PC-9 (cell line): ENCODE data around the gene CRAT. TPM values are rescaled to one million over a fixed set of nuclear protein-coding genes. Genes with fewer than 3 reads are reported as not detected.
A peak's percentile ranks its signal among the peaks of the same experiment; 100 is the strongest.

Experiments used
- BruUV-seq: library from RNA; stranded (reverse); fragments of 400-500 nt; replicated peaks from 2 replicates; lab custom pipeline; 2021; lab: Mats Ljungman, UMichigan
- CTCF ChIA-PET: fragments of 300-600 bp; sonication (Branson Sonifier 250); formaldehyde crosslinking; loops from one replicate; lab custom pipeline; 2022; ENCODE audit warnings: antibody characterized with exemption; lab: Charles Lee
- POLR2A ChIA-PET: fragments of 300-600 bp; sonication (Branson Sonifier 250); formaldehyde crosslinking; loops from one replicate; lab custom pipeline; 2022; ENCODE audit warnings: antibody characterized with exemption; ENCODE audit not compliant: unreplicated experiment; lab: Charles Lee
- DNase-seq, 2 experiments: peaks; one replicate each; pipeline versions ENCODE4 v3.0.0 to v3.0.0-alpha.2; 2015 to 2022; ENCODE audit warnings: mixed read lengths in 1 of 2
- H2AFZ ChIP-seq: fragments of 200-600 bp; sonication (generic); 2 replicates; pipeline ENCODE4 v1.8.1; 2017; ENCODE audit warnings: antibody characterized with exemption
- H3F3A ChIP-seq: fragments of 200-600 bp; sonication (generic); 2 replicates; pipeline ENCODE4 v1.8.1; 2017; ENCODE audit warnings: antibody characterized with exemption, mild to moderate bottlenecking, low read depth; ENCODE audit not compliant: insufficient read depth
- H3K27ac ChIP-seq: fragments of 200-600 bp; sonication (generic); 2 replicates; pipeline ENCODE4 v1.6.1; 2016; ENCODE audit warnings: mixed run types
- H3K27me3 ChIP-seq: fragments of 200-600 bp; sonication (generic); 2 replicates; pipeline ENCODE4 v1.6.1; 2016; ENCODE audit warnings: low read depth, mixed run types; ENCODE audit not compliant: insufficient read depth
- H3K36me3 ChIP-seq: fragments of 200-600 bp; sonication (generic); 2 replicates; pipeline ENCODE4 v1.6.1; 2016; ENCODE audit warnings: low read depth, mixed run types
- H3K4me1 ChIP-seq: fragments of 200-600 bp; sonication (generic); replicated peaks from 2 replicates; pipeline ENCODE4 v1.6.1; 2016; ENCODE audit warnings: mixed run types; ENCODE audit not compliant: insufficient read depth
- H3K4me2 ChIP-seq: fragments of 200-600 bp; sonication (generic); 2 replicates; pipeline ENCODE4 v1.6.1; 2017; ENCODE audit warnings: mixed run types
- H3K4me3 ChIP-seq: fragments of 200-600 bp; sonication (generic); 2 replicates; pipeline ENCODE4 v1.6.1; 2016; ENCODE audit warnings: mixed run types
- H3K79me2 ChIP-seq: fragments of 200-600 bp; sonication (generic); 2 replicates; pipeline ENCODE4 v1.6.1; 2017; ENCODE audit warnings: low read depth, mixed run types
- H3K9me2 ChIP-seq: fragments of 200-600 bp; sonication (generic); 2 replicates; pipeline ENCODE4 v1.8.1; 2017; ENCODE audit warnings: mild to moderate bottlenecking; ENCODE audit not compliant: insufficient read depth
- H3K9me3 ChIP-seq: fragments of 200-600 bp; sonication (generic); 2 replicates; pipeline ENCODE4 v1.8.1; 2016; ENCODE audit warnings: low read depth; ENCODE audit not compliant: insufficient read depth
- H4K20me1 ChIP-seq: fragments of 200-600 bp; sonication (generic); 2 replicates; pipeline ENCODE4 v1.8.1; 2017; ENCODE audit not compliant: insufficient read depth
- EZH2 ChIP-seq: fragments of 200-600 bp; sonication (generic); IDR thresholded peaks from 2 replicates; pipeline ENCODE4 v1.8.0; 2017; ENCODE audit warnings: antibody characterized with exemption, low read depth
- intact Hi-C: fragments of 100-400 bp; cut with micrococcal nuclease; formaldehyde crosslinking; loops from one replicate; pipeline ENCODE4 v1.10.0; 2022; ENCODE audit not compliant: unreplicated experiment
- total RNA-seq: library from RNA; stranded (reverse); gene quantifications from 2 replicates; pipeline ENCODE4 v1.2.3, GENCODE V29; 2021
- TF ChIP-seq, protein P1 (sequence below): fragments of 200-600 bp; sonication (generic); conservative IDR thresholded peaks from 2 replicates; pipeline ENCODE4 v1.6.1; 2017; ENCODE audit warnings: mixed run types, antibody characterized with exemption, mild to moderate bottlenecking, moderate library complexity

CRAT gene
- total RNA-seq, 1 experiment from 2014 or later, result 40.3 TPM

DNA sequence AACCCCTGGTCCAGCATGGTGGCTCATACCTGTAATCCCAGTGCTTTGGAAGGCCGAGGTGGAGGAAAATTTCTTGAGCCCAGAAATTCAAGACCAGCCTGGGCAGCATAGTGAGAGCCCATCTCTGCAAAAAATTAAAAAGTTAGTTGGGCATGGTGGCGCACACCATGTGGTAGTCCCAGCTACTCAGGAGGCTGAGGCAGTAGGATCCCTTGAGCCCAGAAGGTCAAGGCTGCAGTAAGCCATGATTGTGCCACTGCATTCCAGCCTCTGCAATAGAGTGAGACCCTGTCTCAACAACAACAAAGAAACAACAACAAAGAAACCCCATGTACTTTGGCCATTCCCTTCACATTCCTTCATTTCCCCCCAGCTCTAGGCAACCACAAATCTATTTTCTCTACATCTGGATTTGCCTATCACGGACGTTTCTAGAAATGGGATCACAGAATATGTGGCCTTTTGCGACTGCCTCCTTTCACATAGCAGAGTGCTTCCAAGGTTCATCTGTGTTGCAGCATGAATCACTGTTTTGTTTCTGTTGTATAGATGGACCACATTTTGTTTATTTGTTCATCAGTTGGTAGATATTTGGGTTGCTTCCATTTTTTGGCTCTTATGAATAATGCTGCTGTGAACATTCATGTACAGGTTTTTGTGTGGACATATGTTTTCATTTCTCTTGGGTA is 56.3 kb downstream of the CRAT start:
- TSS peak; percentile 45 for BruUV-seq
- Histone ChIP-seq H3K27me3 (no peaks in the 10 kb centered on the region), H2AFZ (no peak overlapping the region), H4K20me1 (no peaks in the 10 kb centered on the region), H3K36me3 (peaks cover 20% of the 10 kb centered on the region), H3K9me3 (no peaks in the 10 kb centered on the region), H3F3A (peaks cover 52% of the 10 kb centered on the region), H3K4me3 (no peak overlapping the region), H3K9me2 (no peaks in the 10 kb centered on the region), H3K79me2 (peaks cover 6% of the 10 kb centered on the region; the same call in 1 of the 2 replicates), H3K4me1 (peaks cover 49% of the 10 kb centered on the region), H3K27ac (0 out of 2 replicates have a peak overlapping the region, but pooled peaks have one; percentile 74), H3K4me2 (no peak overlapping the region)
- DNase-seq, result no peak
- intact Hi-C loops, result loop anchor here (10.0 kb wide), 1 partner anchor 500 kb away; the partner anchor contains the start of gene SPTAN1
- ChIA-PET CTCF (no interaction called here), POLR2A (interaction anchor here (0.6 kb wide), 1 partner anchor 294 kb away, joined by 3 read pairs; no protein-coding TSS in a partner anchor)
- TF ChIP-seq, protein P1, sequence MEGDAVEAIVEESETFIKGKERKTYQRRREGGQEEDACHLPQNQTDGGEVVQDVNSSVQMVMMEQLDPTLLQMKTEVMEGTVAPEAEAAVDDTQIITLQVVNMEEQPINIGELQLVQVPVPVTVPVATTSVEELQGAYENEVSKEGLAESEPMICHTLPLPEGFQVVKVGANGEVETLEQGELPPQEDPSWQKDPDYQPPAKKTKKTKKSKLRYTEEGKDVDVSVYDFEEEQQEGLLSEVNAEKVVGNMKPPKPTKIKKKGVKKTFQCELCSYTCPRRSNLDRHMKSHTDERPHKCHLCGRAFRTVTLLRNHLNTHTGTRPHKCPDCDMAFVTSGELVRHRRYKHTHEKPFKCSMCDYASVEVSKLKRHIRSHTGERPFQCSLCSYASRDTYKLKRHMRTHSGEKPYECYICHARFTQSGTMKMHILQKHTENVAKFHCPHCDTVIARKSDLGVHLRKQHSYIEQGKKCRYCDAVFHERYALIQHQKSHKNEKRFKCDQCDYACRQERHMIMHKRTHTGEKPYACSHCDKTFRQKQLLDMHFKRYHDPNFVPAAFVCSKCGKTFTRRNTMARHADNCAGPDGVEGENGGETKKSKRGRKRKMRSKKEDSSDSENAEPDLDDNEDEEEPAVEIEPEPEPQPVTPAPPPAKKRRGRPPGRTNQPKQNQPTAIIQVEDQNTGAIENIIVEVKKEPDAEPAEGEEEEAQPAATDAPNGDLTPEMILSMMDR, result no peak
- TF ChIP-seq EZH2, result no peak

DNA sequence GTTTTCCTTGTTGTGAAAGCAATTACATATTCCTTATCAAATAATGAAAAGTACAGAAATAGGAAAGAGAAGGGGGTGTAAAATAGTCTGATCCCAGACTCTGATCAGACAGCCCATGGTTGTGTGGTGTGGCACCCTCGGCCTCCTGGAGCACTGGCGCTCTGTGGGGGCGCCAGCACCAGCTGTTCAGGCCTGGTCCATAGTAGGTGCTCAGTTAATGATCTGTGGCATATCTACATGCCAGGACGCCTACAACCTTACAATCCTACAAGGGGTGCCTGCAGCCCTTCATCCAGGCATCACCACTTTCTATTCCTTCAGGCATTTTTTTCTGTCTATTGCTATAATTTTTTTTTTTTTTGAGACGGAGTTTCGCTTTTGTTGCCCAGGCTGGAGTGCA is 57.6 kb downstream of the CRAT start:
- POLR2A ChIA-PET, result interaction anchor here (0.5 to 0.8 kb wide), 2 partner anchors 28 to 573 kb away, joined by 3 to 8 read pairs; no protein-coding TSS in a partner anchor
- Histone ChIP-seq H3K4me3 (no peak overlapping the region; the same call in 1 of the 2 replicates), H3K9me3 (no peaks in the 10 kb centered on the region), H3K36me3 (peaks cover 20% of the 10 kb centered on the region), H3K9me2 (no peaks in the 10 kb centered on the region), H3F3A (peaks cover 45% of the 10 kb centered on the region), H3K27ac (peak overlapping the region; percentile 74), H3K27me3 (no peaks in the 10 kb centered on the region), H3K4me2 (peak overlapping the region; percentile 61), H3K79me2 (peaks cover 6% of the 10 kb centered on the region; the same call in 1 of the 2 replicates), H4K20me1 (no peaks in the 10 kb centered on the region), H2AFZ (no peak overlapping the region), H3K4me1 (peaks cover 36% of the 10 kb centered on the region)
- TF ChIP-seq, protein P1, result no peak
- no peak for TF ChIP-seq EZH2
- CTCF ChIA-PET, result interaction anchor here (1.2 kb wide), 1 partner anchor 25 kb away, joined by 15 read pairs; the partner anchor contains the start of gene SH3GLB2
- DNase-seq, result no peak
- BruUV-seq, result no TSS peak
- intact Hi-C loops, result loop anchor here (2.0 to 10.0 kb wide), 2 partner anchors 58 to 498 kb away; partner anchors contain the start of genes CRAT, PTPA and SPTAN1

DNA sequence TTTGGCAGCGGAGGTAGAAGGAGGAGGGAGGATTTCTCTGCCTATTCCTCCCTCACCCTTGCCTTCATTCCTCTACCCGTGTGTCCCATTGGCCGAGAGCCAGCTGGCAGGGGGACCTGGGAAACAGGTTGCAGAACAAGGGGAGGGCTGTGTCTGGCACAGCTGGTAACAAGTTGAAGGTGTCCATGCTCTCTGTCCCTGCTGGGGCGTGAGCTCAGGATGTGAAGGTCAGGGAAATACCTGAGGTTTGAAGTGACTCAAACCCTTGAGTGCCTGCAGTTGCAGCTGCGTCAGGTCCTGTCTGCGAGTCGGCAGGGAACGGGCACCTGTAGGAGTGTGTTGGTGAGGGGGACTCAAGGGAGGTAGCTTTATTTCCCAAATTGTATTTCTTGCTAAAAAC is 58.0 kb downstream of the CRAT start:
- Histone ChIP-seq H3K4me1 (peaks cover 32% of the 10 kb centered on the region), H3K9me2 (no peaks in the 10 kb centered on the region), H3K9me3 (no peaks in the 10 kb centered on the region), H3K79me2 (peaks cover 6% of the 10 kb centered on the region; the same call in 1 of the 2 replicates), H2AFZ (no peak overlapping the region), H4K20me1 (no peaks in the 10 kb centered on the region), H3F3A (peaks cover 41% of the 10 kb centered on the region), H3K4me2 (peak overlapping the region; percentile 61), H3K27ac (peak overlapping the region; percentile 74), H3K36me3 (peaks cover 20% of the 10 kb centered on the region), H3K27me3 (no peaks in the 10 kb centered on the region), H3K4me3 (no peak overlapping the region; the same call in 1 of the 2 replicates)
- intact Hi-C loops, result loop anchor here (1.0 to 10.0 kb wide), 4 partner anchors 29 to 498 kb away; partner anchors contain the start of genes CRAT, DOLPP1, PTPA and SPTAN1
- ChIA-PET CTCF (interaction anchor here (1.2 kb wide), 1 partner anchor 24 kb away, joined by 15 read pairs; the partner anchor contains the start of gene SH3GLB2), POLR2A (interaction anchor here (0.5 to 1.1 kb wide), 4 partner anchors 16 to 573 kb away, joined by 3 to 8 read pairs (median 3); partner anchors contain the start of gene MIGA2)
- DNase-seq, result peak; percentile 99 to 100
- TF ChIP-seq, protein P1, result no peak
- TF ChIP-seq EZH2, result no peak
- BruUV-seq, result no TSS peak

Other genes with a start within 250 kb of the CRAT start
- 26.1 and 27.6 TPM in 2 replicates for gene KYAT1, start 228.8 kb downstream of the CRAT start, total RNA-seq
- gene LRRC8A, start 228.7 kb downstream of the CRAT start, total RNA-seq, result 90.3 and 95.7 TPM in 2 replicates
- 4.2 and 6.3 TPM in 2 replicates for gene PHYHD1, start 189.8 kb downstream of the CRAT start, total RNA-seq
- 18.0 and 19.0 TPM in 2 replicates for gene DOLK, start 163.2 kb downstream of the CRAT start, total RNA-seq
- 59.7 and 90.0 TPM in 2 replicates for gene NUP188, start 163.1 kb downstream of the CRAT start, total RNA-seq
- gene SH3GLB2, start 82.5 kb downstream of the CRAT start, total RNA-seq, result 184 and 213 TPM in 2 replicates
- 40.7 and 48.2 TPM in 2 replicates for gene MIGA2, start 74.2 kb downstream of the CRAT start, total RNA-seq
- gene DOLPP1, start 29.7 kb downstream of the CRAT start, total RNA-seq, result 21.5 and 24.4 TPM in 2 replicates
- 182 and 197 TPM in 2 replicates for gene PTPA, start 622 bp upstream of the CRAT start, total RNA-seq
- gene IER5L, start 67.5 kb upstream of the CRAT start, total RNA-seq, result 35.5 and 37.3 TPM in 2 replicates